Trophoblast cell (in vitro differentiated cells and primary cell): ENCODE results near the gene ARHGAP42.

Experiments
- DNase-seq, 2 donors: peaks; one replicate each; pipeline ENCODE4 v3.0.0-alpha.2; 2016
- H2AFZ ChIP-seq: 2 replicates; pipeline ENCODE4 v1.6.1; 2013; ENCODE audit warnings: low read length, moderate library complexity, mild to moderate bottlenecking; ENCODE audit not compliant: insufficient read depth, poor library complexity
- H2AK5ac ChIP-seq: 2 replicates; pipeline ENCODE4 v1.6.1; 2013; ENCODE audit warnings: mild to moderate bottlenecking, low read length
- H2BK120ac ChIP-seq: 2 replicates; pipeline ENCODE4 v1.6.1; 2013; ENCODE audit warnings: low read length, mild to moderate bottlenecking, moderate library complexity; ENCODE audit not compliant: insufficient read depth, poor library complexity
- H2BK12ac ChIP-seq: 2 replicates; pipeline ENCODE4 v1.6.1; 2013; ENCODE audit warnings: mild to moderate bottlenecking, low read length, moderate library complexity
- H2BK5ac ChIP-seq: 2 replicates; pipeline ENCODE4 v1.6.1; 2013; ENCODE audit warnings: low read length, low read depth, moderate library complexity, mild to moderate bottlenecking; ENCODE audit not compliant: poor library complexity
- H3K14ac ChIP-seq: 2 replicates; pipeline ENCODE4 v1.6.1; 2013; ENCODE audit warnings: mild to moderate bottlenecking, low read length
- H3K18ac ChIP-seq: 2 replicates; pipeline ENCODE4 v1.6.1; 2013; ENCODE audit warnings: mild to moderate bottlenecking, low read length
- H3K23ac ChIP-seq: 2 replicates; pipeline ENCODE4 v1.6.1; 2013; ENCODE audit warnings: low read length
- H3K27ac ChIP-seq: 2 replicates; pipeline ENCODE4 v1.5.1; 2013; ENCODE audit warnings: low read depth, mild to moderate bottlenecking, inconsistent platforms, low read length, moderate library complexity
- H3K27me3 ChIP-seq: 2 replicates; pipeline ENCODE4 v1.6.1; 2013; ENCODE audit warnings: inconsistent platforms, mild to moderate bottlenecking, low read length, moderate library complexity; ENCODE audit not compliant: insufficient read depth
- H3K36me3 ChIP-seq, 2 experiments: 1 replicate in 1 of 2; 2 replicates in 1 of 2; pipeline ENCODE4 v1.6.1; 2013; ENCODE audit warnings: low read length in 2 of 2, mild to moderate bottlenecking in 2 of 2, moderate library complexity in 1 of 2; ENCODE audit not compliant: insufficient read depth in 2 of 2, control insufficient read depth in 1 of 2
- H3K4ac ChIP-seq: 2 replicates; pipeline ENCODE4 v1.6.1; 2013; ENCODE audit warnings: low read depth, mild to moderate bottlenecking, low read length, moderate library complexity
- H3K4me1 ChIP-seq, 2 experiments: 1 replicate in 1 of 2; 2 replicates in 1 of 2; pipeline ENCODE4 v1.6.1; 2013; ENCODE audit warnings: low read length in 2 of 2, mild to moderate bottlenecking in 2 of 2, moderate library complexity in 1 of 2; ENCODE audit not compliant: insufficient read depth in 2 of 2, control insufficient read depth in 1 of 2
- H3K4me2 ChIP-seq: 2 replicates; pipeline ENCODE4 v1.6.1; 2013; ENCODE audit warnings: inconsistent platforms, mild to moderate bottlenecking, low read length, moderate library complexity
- H3K4me3 ChIP-seq: 2 replicates; pipeline ENCODE4 v1.5.1; 2013; ENCODE audit warnings: mild to moderate bottlenecking, low read depth, low read length, inconsistent platforms
- H3K79me1 ChIP-seq: one replicate; pipeline ENCODE4 v1.6.1; 2013; ENCODE audit warnings: low read length
- H3K79me2 ChIP-seq: 2 replicates; pipeline ENCODE4 v1.6.1; 2013; ENCODE audit warnings: low read length, mild to moderate bottlenecking; ENCODE audit not compliant: control insufficient read depth, insufficient read depth, poor library complexity
- H3K9ac ChIP-seq: 2 replicates; pipeline ENCODE4 v1.6.1; 2013; ENCODE audit warnings: mild to moderate bottlenecking, low read length
- H3K9me3 ChIP-seq: 2 replicates; pipeline ENCODE4 v1.6.1; 2013; ENCODE audit warnings: low read depth, mild to moderate bottlenecking, control low read depth, inconsistent platforms, low read length; ENCODE audit not compliant: insufficient read depth
- H4K12ac ChIP-seq: 2 replicates; pipeline ENCODE4 v1.6.1; 2013; ENCODE audit warnings: low read depth, mild to moderate bottlenecking, low read length, moderate library complexity
- H4K8ac ChIP-seq: 2 replicates; pipeline ENCODE4 v1.6.1; 2013; ENCODE audit warnings: low read depth, mild to moderate bottlenecking, low read length, moderate library complexity
- H4K91ac ChIP-seq: one replicate; pipeline ENCODE4 v1.6.1; 2013; ENCODE audit warnings: low read depth, mild to moderate bottlenecking, low read length, moderate library complexity
- WGBS: extraction: QIAGEN DNeasy Blood & Tissue Kit; methylation state at CpG from one replicate; pipeline ENCODE4 v1.1.7; 2013; ENCODE audit warnings: missing lambda C conversion rate; ENCODE audit not compliant: insufficient read length, insufficient coverage; ENCODE audit errors: extremely low coverage; 5-methylcytosine and 5-hydroxymethylcytosine counted together

Gene ARHGAP42

DNA sequence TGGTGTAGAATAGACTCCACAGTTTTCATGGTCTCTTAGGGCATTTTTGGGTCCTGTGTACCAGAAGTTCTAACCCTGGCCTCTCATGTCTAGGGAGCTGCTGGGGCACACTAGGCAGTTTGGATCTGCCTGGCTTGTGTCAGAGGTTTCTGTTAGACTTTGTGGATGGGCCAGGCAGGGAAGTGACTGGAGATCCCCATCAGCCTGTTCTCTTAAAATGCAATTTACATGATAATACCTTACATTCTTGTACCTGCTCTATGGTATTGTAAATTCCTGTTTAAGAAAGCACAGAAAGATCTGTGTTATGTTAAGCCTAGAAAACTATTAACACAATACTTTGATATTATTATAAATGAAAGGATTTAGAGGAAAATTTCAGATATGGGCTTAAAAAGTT, 104.0 kb downstream of the ARHGAP42 start:
- Histone ChIP-seq H4K12ac (no peak overlapping the region), H2AK5ac (no peak overlapping the region), H3K9me3 (no peaks in the 10 kb centered on the region), H3K27ac (no peak overlapping the region), H2BK12ac (no peak overlapping the region), H2AFZ (no peak overlapping the region), H2BK5ac (peak overlapping the region; percentile 49), H3K4me3 (no peak overlapping the region), H3K4me1 (peaks cover 5 to 7% of the 10 kb centered on the region in 2 experiments), H4K8ac (peak overlapping the region; percentile 38), H3K27me3 (no peaks in the 10 kb centered on the region), H3K9ac (no peak overlapping the region), H3K14ac (no peak overlapping the region), H3K79me2 (no peaks in the 10 kb centered on the region), H3K18ac (no peak overlapping the region), H3K4ac (no peak overlapping the region), H4K91ac (no peak overlapping the region), H3K23ac (no peak overlapping the region), H3K36me3 (no peaks in the 10 kb centered on the region), H2BK120ac (no peak overlapping the region), H3K4me2 (no peak overlapping the region), H3K79me1 (no peaks in the 10 kb centered on the region)
- no peak for DNase-seq

- no peak for DNase-seq
- WGBS = no CpG with 5 or more reads among the region's 1 CpG
- Histone ChIP-seq H3K4me1 (peaks cover 5 to 7% of the 10 kb centered on the region in 2 experiments), H3K36me3 (no peaks in the 10 kb centered on the region), H2BK5ac (no peak overlapping the region), H3K4me3 (no peak overlapping the region), H3K23ac (no peak overlapping the region), H2BK120ac (no peak overlapping the region), H2AK5ac (no peak overlapping the region), H3K27me3 (no peaks in the 10 kb centered on the region), H4K91ac (no peak overlapping the region), H3K79me1 (no peaks in the 10 kb centered on the region), H2AFZ (no peak overlapping the region), H3K4ac (no peak overlapping the region), H3K79me2 (no peaks in the 10 kb centered on the region), H3K18ac (no peak overlapping the region), H3K9ac (no peak overlapping the region), H4K8ac (no peak overlapping the region), H3K9me3 (no peaks in the 10 kb centered on the region), H3K4me2 (no peak overlapping the region), H3K14ac (no peak overlapping the region), H2BK12ac (no peak overlapping the region), H4K12ac (no peak overlapping the region), H3K27ac (no peak overlapping the region)
Observed at GRCh38 chr11:100791860-100792259, 104.8 kb downstream of the ARHGAP42 start.

DNA sequence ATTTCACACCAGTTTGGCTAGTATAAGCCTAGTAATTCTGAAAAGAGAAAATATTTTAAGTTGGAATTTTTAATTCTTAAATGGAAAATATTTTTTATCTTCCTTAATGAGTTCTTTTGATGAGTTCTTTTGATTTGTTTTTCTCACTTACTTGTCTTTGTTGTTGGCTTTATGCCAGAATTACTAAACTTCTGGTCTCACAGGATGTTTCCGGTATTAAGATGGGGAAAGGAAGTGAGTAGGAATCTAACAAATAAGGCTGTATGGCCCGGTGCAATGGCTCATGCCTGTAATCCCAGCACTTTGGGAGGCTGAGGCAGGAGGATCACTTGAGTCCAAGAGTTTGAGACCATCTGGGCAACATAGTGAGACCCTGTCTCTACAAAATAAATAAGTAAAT, 106.4 kb downstream of the ARHGAP42 start:
- H3K4ac ChIP-seq = no peak overlapping the region
- no peak overlapping the region for H3K9ac ChIP-seq
- WGBS = no CpG with 5 or more reads among the region's 2 CpGs
- H3K18ac ChIP-seq = no peak overlapping the region
- no peak overlapping the region for H2BK5ac ChIP-seq
- DNase-seq = no peak
- H3K4me2 ChIP-seq = no peak overlapping the region
- no peak overlapping the region for H2AFZ ChIP-seq
- H2BK120ac ChIP-seq = no peak overlapping the region
- no peak overlapping the region for H3K4me3 ChIP-seq
- H3K79me2 ChIP-seq = no peaks in the 10 kb centered on the region
- H4K91ac ChIP-seq = no peak overlapping the region
- no peak overlapping the region for H4K12ac ChIP-seq
- H2AK5ac ChIP-seq = no peak overlapping the region
- no peaks in the 10 kb centered on the region for H3K79me1 ChIP-seq
- H3K27ac ChIP-seq = no peak overlapping the region
- H3K14ac ChIP-seq = no peak overlapping the region
- peaks cover 5 to 7% of the 10 kb centered on the region in 2 experiments for H3K4me1 ChIP-seq
- H3K9me3 ChIP-seq = no peaks in the 10 kb centered on the region
- no peaks in the 10 kb centered on the region for H3K36me3 ChIP-seq
- no peak overlapping the region for H2BK12ac ChIP-seq
- H3K23ac ChIP-seq = no peak overlapping the region
- H3K27me3 ChIP-seq = no peaks in the 10 kb centered on the region
- H4K8ac ChIP-seq = peak overlapping the region; percentile 28

DNA sequence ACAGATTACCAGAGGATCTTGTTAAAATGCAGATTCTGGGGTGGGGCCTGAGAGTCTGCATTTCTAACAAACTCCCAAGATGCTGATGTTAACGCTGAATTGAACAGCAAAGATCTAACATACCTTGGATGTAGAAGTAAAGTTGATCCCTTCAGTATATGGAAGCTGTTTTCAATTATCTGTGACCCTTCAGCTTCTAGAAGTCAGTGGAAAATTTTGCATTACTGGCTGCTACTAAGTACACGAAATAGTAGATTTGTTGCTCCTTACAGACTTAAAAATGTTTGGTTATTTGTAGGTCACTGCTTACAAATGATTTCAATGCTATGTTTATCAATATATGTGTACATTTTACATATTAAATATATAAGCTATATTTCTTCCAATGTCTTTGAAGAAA, 107.4 kb downstream of the ARHGAP42 start:
- H2BK12ac ChIP-seq = no peak overlapping the region
- no peak overlapping the region for H3K9ac ChIP-seq
- peaks cover 3 to 4% of the 10 kb centered on the region in 2 experiments for H3K4me1 ChIP-seq
- H4K12ac ChIP-seq = no peak overlapping the region
- H3K4ac ChIP-seq = no peak overlapping the region
- no peak overlapping the region for H2AFZ ChIP-seq
- no peak overlapping the region for H3K23ac ChIP-seq
- H2BK120ac ChIP-seq = no peak overlapping the region
- no peak overlapping the region for H4K91ac ChIP-seq
- H3K27me3 ChIP-seq = no peaks in the 10 kb centered on the region
- no peak overlapping the region for H2BK5ac ChIP-seq
- H3K36me3 ChIP-seq = no peaks in the 10 kb centered on the region
- H3K18ac ChIP-seq = no peak overlapping the region
- H3K14ac ChIP-seq = no peak overlapping the region
- no peaks in the 10 kb centered on the region for H3K79me2 ChIP-seq
- H3K9me3 ChIP-seq = no peaks in the 10 kb centered on the region
- H3K27ac ChIP-seq = no peak overlapping the region
- H3K4me2 ChIP-seq = no peak overlapping the region
- no peak overlapping the region for H2AK5ac ChIP-seq
- WGBS = no CpG with 5 or more reads among the region's 2 CpGs
- no peak overlapping the region for H3K4me3 ChIP-seq
- no peak overlapping the region for H4K8ac ChIP-seq
- no peaks in the 10 kb centered on the region for H3K79me1 ChIP-seq
- DNase-seq = no peak
